ENCODE data around the gene PAPOLA.
"Not testable (repeated sequence)": the region's sequence is repeated elsewhere in the genome, so short reads cannot be mapped to it uniquely, and the experiment has no call there.

PAPOLA gene

GRCh38 chr14:96503306-96503679 lies 1.1 kb downstream of the PAPOLA start:
- no peak for DNase-seq

DNA sequence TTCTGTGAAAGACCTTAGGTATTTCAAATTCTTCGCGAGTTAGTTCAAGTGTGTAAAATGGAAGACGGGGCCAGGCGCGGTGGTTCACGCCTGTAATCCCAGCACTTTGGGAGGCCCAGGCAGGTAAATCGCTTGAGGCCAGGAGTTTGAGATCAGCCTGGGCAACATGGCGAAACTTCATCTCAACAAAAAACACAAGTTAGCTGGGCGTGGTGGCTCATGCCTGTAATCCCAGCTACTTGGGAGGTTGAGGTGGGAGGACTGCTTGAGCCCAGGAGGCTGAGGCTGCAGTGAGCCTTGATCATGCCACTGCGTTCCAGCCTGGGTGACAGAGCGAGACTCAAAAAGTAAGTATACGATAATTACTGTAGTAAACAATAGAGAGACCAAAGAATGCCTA lies 2.2 kb downstream of the PAPOLA start:
- DNase-seq: not testable (repeated sequence)

GRCh38 chr14:96507723-96508122 lies 5.5 kb downstream of the PAPOLA start:
- DNase-seq: no peak

- DNase-seq: no peak
Measured at GRCh38 chr14:96508900-96509299, 6.7 kb downstream of the PAPOLA start.

GRCh38 chr14:96509457-96510090 lies 7.4 kb downstream of the PAPOLA start:
- no peak for DNase-seq

- no peak for DNase-seq
Measured at GRCh38 chr14:96511146-96511545, 9.0 kb downstream of the PAPOLA start.

DNA sequence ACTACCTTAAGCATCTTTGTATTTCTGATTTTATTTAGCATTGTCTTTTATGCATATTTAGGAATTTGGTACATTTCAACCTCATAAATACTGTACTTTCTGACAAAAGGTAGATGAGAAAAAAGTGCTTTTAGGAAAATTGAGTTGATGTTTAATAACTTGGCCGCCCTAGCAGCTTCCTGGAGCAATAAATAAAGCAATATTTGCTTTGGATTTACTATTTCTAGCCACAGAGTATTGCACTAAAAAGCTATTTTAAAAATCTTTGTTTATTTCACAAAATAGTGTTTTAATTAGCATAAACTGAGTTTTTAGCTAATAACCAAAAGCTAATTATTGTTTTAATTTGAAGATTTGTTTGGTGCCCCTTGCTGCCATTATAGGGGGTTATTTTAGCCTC lies 9.5 kb downstream of the PAPOLA start:
- no peak for DNase-seq

GRCh38 chr14:96512122-96512521 lies 9.9 kb downstream of the PAPOLA start:
- no peak for DNase-seq

DNA sequence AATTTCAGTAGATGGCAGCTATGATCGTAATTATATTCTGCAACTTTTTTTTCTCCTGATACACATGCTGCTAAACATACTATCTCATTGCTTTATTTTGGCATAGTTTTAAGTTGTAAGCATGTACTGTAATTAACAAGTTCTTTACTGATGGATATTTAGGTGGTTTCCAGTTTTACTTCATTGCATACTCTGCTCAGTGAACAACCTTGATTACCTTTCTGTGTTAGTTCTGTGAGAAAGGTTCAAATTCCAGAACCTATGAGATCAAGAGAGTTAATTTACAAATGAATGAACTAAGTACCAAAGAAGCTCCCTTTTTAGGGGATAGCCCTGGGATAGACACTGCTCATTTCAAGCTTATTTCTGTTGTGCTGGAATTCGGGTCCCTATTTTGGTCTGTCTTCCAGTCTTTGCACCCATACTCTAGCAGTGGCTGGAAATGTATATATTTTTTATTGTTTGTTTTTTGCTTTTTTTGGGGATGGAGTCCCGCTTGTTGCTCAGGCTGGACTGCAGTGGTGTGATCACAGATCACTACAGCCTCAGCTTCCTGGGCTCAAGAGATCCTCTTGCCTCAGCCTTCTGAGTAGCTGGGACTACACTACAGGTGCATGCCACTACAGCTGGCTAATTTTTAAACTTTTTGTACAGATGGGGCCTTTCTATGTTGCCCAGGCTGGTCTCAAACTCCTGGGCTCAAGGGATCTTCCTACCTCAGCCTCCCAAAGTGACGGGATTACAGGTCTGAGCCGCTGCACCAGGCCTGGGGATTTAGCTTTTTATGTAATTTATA lies 10.6 kb downstream of the PAPOLA start:
- no peak for DNase-seq

DNA sequence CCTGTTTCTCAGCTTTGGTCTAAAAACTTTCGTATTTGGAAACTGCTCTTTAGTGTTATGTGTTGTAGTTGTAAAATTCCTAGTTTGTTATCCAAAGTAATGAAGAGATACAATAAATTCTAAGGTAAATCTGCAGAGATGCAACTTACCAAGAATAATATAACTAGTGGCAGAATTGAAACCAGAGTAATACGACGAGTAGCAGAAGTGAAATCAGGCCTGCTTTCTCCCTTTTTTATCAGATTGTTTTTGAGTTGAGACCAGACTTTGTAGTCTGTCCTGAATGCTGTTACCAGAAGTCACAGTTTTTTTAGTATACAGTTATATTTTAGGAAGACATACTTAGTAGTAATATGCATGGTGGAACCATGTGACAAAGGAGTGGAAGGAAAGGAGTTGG lies 12.5 kb downstream of the PAPOLA start:
- DNase-seq: no peak

- DNase-seq: no peak
Measured at GRCh38 chr14:96515731-96516130, 13.5 kb downstream of the PAPOLA start.

GRCh38 chr14:96516351-96516750 lies 14.2 kb downstream of the PAPOLA start:
- no peak for DNase-seq

DNA sequence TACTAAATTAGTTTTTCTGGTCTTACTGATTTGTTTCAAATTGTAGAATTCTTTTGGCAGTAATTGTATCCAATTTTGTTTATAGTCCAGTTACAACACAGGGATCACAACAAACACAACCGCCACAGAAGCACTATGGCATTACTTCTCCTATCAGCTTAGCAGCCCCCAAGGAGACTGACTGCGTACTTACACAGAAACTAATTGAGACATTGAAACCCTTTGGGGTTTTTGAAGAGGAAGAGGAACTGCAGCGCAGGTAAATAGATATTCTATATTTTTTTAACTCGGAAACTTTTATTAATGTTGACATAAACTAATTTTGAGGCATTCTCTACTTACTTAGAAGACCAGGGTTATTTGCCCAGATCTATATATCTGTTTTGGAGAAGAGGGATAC lies 17.8 kb downstream of the PAPOLA start:
- DNase-seq: no peak

- no peak for DNase-seq
Measured at GRCh38 chr14:96525452-96525851, 23.3 kb downstream of the PAPOLA start.

- DNase-seq: no peak
Measured at GRCh38 chr14:96532632-96533031, 30.4 kb downstream of the PAPOLA start.

DNA sequence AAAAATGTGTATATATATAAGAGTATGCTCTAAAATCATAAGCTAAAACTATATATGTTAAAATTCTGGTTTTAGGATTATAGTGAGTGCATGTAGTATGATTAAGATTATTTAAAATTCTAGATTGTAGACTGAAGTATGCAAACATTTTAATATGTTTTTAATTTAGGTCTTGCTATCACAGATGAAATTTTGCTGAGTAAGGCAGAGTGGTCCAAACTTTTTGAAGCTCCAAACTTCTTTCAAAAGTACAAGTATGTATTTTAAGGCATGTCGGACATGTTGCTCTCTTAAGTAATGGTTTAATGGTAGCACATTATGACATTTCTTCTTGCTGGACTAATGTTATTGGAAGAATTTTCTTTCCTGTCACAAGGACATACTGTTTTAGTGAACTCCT lies 34.6 kb downstream of the PAPOLA start:
- no peak for DNase-seq

DNA sequence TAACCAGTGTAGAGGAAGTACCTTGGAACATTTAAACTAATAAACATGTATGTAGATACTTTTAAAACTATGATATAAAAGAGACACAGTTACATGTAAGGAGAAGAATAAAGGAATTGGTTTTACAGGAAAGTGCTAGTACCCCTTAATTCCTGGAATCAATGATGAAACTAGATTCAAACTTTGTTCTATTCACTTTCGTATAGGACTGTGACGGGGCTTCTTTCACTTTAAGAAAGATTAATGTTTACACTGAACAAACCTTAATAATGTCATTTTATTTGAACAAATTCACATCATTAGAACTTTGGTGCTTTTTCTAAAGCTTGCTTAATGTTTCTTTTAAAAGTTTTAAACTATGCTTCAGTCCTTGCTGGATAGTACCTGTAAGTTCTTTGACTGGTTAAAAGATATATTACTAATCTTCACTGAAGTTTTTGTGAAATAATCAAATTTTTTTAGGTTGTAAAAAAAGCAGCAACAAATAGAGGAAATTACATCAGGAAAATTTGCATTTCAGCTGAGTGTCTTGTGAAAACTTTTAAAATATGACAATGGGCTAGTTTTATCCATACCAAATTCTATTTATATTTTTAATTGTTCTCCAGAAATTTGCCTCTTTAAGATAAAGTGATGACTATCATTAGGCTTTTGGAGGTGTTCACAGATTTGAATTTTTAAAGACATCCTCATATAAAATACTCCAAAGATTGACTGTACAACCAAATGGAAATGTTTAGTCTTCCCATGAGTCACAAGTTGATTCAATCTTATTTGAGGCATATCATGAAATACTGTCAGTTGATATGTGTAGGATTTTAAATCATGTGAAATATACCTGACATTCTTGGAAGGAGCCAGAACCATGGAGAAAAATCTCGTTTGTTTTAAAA lies 36.2 kb downstream of the PAPOLA start:
- no peak for DNase-seq

DNA sequence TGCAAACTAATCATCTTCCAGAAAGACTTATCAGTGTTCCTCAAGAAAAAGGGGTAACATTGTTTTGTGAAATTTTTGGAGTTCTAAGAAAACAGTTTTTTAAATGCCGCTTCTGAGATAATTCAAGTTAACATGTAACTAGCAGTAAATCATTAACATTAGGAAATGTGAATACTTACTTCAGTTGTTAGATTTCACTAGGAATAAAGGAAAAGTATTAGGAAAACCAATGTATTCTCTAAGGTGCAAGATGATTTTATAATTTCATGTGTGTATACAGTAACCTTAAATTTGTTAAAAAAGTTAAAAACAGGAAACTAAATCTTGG lies 36.8 kb downstream of the PAPOLA start:
- no peak for DNase-seq

- no peak for DNase-seq
Measured at GRCh38 chr14:96554315-96554910, 52.2 kb downstream of the PAPOLA start.

- DNase-seq: no peak
Measured at GRCh38 chr14:96559571-96559970, 57.4 kb downstream of the PAPOLA start.

DNA sequence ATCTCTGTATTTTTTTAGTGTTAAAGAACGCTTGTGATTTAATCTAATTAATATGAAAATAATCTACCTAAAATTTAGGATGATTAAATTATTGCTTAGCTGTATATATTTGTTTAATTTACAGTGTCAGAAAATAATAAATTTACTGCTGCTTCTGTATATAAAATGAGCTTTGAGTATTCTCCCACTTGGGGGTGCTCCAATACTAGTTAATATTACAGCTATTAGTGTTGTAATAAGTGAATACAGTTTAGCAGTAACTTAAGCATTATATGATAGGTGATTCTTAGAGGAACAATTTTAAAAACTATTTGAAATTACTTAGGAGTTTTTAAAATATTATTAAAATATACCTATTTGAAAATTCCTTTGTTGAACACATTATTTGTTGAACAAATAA lies 62.2 kb downstream of the PAPOLA start:
- no peak for DNase-seq

DNA sequence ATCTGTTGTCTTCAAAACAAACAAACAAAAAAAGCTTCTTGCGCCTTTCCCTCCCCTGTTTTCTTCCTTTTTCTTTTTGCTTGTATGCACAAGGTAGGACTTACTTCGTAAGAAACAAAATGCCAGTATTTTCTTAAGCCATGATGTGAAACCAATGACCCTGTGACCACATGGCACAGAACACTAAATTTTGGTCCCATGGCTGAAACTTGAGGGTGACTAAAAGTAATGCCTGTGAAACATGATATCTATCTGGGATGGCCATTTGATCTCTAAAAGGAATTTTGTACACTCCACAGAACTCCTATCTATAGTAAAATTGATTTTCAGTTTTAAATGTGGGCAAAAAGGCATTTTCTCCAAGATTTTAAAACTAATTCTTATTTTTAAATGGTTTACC lies 63.6 kb downstream of the PAPOLA start:
- no peak for DNase-seq

- no peak for DNase-seq
Measured at GRCh38 chr14:96567289-96567899, 65.2 kb downstream of the PAPOLA start.
